ENCODE data around the gene CARD11. TPM values are rescaled to one million over a fixed set of nuclear protein-coding genes. Genes with fewer than 3 reads are reported as not detected.

The CARD11 gene
- total and polyA plus RNA-seq, 9 donors, result 0.28 to 2.5 (median 0.80) TPM

DNA sequence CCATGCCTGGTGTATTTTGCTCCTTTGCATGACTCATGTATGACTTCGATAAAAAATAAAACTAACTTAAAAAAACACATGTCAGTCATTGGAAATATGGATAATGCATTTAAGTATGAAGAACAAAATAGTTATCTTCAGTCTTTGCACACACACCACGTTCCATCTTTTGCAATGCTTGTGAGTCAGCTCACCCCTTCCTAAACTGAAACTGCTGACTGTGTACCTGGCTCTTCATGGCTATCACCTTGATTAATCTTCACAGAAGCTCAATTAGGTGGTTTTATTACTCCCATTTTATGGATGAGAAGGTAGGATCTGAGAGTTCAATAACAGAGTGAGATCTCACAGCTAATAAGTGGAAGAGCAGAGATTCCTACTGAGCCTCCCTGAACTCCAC is 79.5 kb downstream of the CARD11 start:
- Histone ChIP-seq H3K36me3 (no peaks in the 10 kb centered on the region), H3K27ac (no peak overlapping the region), H3K4me3 (no peak overlapping the region), H3K4me1 (ENCODE audit: insufficient read depth) (no peaks in the 10 kb centered on the region), H3K27me3 (no peaks in the 10 kb centered on the region), H3K9me3 (no peaks in the 10 kb centered on the region)
- 81 to 96% (median 86%) methylated on average over 2 of the region's 2 CpGs for WGBS, 3 donors
- no peak for DNase-seq
- no peak for TF ChIP-seq CTCF (IDR thresholded peaks at IDR 0.05)
- no peak for TF ChIP-seq POLR2A (IDR thresholded peaks at IDR 0.05)
- no peak for TF ChIP-seq EP300 (IDR thresholded peaks at IDR 0.05)
- intact Hi-C loops (cut with DNase I), result no loop called here

- WGBS, 3 donors, result 85 to 92% (median 88%) methylated on average over 2 of the region's 2 CpGs
- Histone ChIP-seq H3K4me3 (no peak overlapping the region), H3K36me3 (no peaks in the 10 kb centered on the region), H3K27ac (no peak overlapping the region), H3K4me1 (ENCODE audit: insufficient read depth) (no peaks in the 10 kb centered on the region), H3K27me3 (no peaks in the 10 kb centered on the region), H3K9me3 (no peaks in the 10 kb centered on the region)
- DNase-seq, result no peak
- intact Hi-C loops (cut with DNase I), result no loop called here
- TF ChIP-seq POLR2A (IDR thresholded peaks at IDR 0.05) (no peak), EP300 (IDR thresholded peaks at IDR 0.05) (no peak), CTCF (IDR thresholded peaks at IDR 0.05) (no peak)
These were observed 80.8 kb downstream of the CARD11 start for GRCh38 chr7:2962865-2963264.

- 90 to 93% (median 91%) methylated on average over 14 of the region's 14 CpGs for WGBS, 3 donors
- H3K9me3 ChIP-seq, result no peaks in the 10 kb centered on the region
- no peak for DNase-seq
- no peaks in the 10 kb centered on the region for H3K27me3 ChIP-seq
- intact Hi-C loops (cut with DNase I), result no loop called here
- no peak for TF ChIP-seq EP300 (IDR thresholded peaks at IDR 0.05)
- no peaks in the 10 kb centered on the region for H3K36me3 ChIP-seq
- H3K4me3 ChIP-seq, result no peak overlapping the region
- no peaks in the 10 kb centered on the region for H3K4me1 ChIP-seq (ENCODE audit: insufficient read depth)
- H3K27ac ChIP-seq, result no peak overlapping the region
These were observed 83.7 kb downstream of the CARD11 start for GRCh38 chr7:2959828-2960599.

DNA sequence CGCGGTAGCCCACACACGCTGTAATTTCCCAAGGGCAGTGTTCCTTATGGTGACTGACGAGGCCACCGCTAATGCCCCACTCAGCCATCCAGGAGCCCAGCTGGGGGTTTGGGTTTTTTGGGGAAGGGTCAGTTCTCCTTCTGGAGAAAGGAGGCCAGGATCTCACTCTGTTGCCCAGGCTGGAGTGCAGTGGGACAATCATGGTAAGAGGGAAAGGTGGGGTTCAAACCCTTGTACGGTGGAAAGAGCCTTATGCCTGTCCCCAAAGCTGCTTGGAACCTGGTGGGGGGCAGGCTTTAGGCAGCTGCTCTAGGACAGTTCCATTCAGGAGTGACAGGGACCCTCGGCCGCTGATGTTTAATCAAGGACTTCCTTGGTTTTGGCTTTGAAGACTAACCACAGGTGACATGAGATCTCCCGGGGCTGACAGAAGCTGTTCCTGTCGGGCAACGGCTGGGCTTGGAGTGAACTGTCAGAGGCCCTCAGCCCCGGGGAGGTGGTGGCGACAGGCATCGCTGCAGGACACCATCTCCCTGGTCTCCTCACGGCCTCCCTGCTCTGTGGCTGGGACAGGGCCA is 84.5 kb downstream of the CARD11 start:
- no peaks in the 10 kb centered on the region for H3K9me3 ChIP-seq
- H3K27me3 ChIP-seq, result no peaks in the 10 kb centered on the region
- intact Hi-C loops (cut with DNase I), result no loop called here
- no peak overlapping the region for H3K4me3 ChIP-seq
- no peak overlapping the region for H3K27ac ChIP-seq
- no peaks in the 10 kb centered on the region for H3K36me3 ChIP-seq
- H3K4me1 ChIP-seq (ENCODE audit: insufficient read depth), result no peaks in the 10 kb centered on the region
- 71 to 84% (median 75%) methylated on average over 15 of the region's 15 CpGs for whole genome bisulfite sequencing, 3 donors
- no peak for DNase-seq
- TF ChIP-seq POLR2A (IDR thresholded peaks at IDR 0.05) (no peak), EP300 (IDR thresholded peaks at IDR 0.05) (no peak), CTCF (IDR thresholded peaks at IDR 0.05) (no peak)

Measured in ovary (tissue), 9 donors.